Osteoblast (primary cell): ENCODE measurements around the gene TRAF5. TPM values are rescaled to one million over a fixed set of nuclear protein-coding genes. Genes with fewer than 3 reads are reported as not detected.

Experiments used
- DNase-seq: peaks from one replicate; pipeline ENCODE4 v3.0.0; 2011; ENCODE audit warnings: low spot score, mixed read lengths; ENCODE audit not compliant: insufficient read length; ENCODE audit errors: missing footprints
- H2AFZ ChIP-seq: 2 replicates; pipeline ENCODE4 v1.6.0; 2011; ENCODE audit warnings: mild to moderate bottlenecking, low read length
- H3K27ac ChIP-seq: 2 replicates; pipeline ENCODE4 v1.5.1; 2011; ENCODE audit warnings: mild to moderate bottlenecking, low read depth, low read length, moderate library complexity
- H3K27me3 ChIP-seq: 2 replicates; pipeline ENCODE4 v1.6.0; 2012; ENCODE audit warnings: mild to moderate bottlenecking, control low read depth, inconsistent platforms, low read length, moderate library complexity; ENCODE audit not compliant: insufficient read depth
- H3K36me3 ChIP-seq: 2 replicates; pipeline ENCODE4 v1.5.1; 2011; ENCODE audit warnings: mild to moderate bottlenecking, low read length, control low read depth, moderate library complexity; ENCODE audit not compliant: insufficient read depth
- H3K4me1 ChIP-seq: 2 replicates; pipeline ENCODE4 v1.5.1; 2011; ENCODE audit warnings: mild to moderate bottlenecking, low read length, control low read depth, moderate library complexity; ENCODE audit not compliant: insufficient read depth
- H3K4me2 ChIP-seq: 2 replicates; pipeline ENCODE4 v1.6.0; 2011; ENCODE audit warnings: mild to moderate bottlenecking, low read length; ENCODE audit not compliant: insufficient read depth
- H3K4me3 ChIP-seq: fragments of 200-600 bp; sonication (generic); 3 replicates; pipeline ENCODE4 v1.5.1; 2012; ENCODE audit warnings: mild to moderate bottlenecking, low read length, inconsistent platforms; ENCODE audit not compliant: insufficient read depth
- H3K79me2 ChIP-seq: 2 replicates; pipeline ENCODE4 v1.6.0; 2012; ENCODE audit warnings: mild to moderate bottlenecking, low read length, control low read depth, inconsistent platforms; ENCODE audit not compliant: insufficient read depth
- H3K9me3 ChIP-seq: 2 replicates; pipeline ENCODE4 v1.5.1; 2011; ENCODE audit warnings: low read depth, low read length, control low read depth
- H4K20me1 ChIP-seq: 2 replicates; pipeline ENCODE4 v1.6.0; 2012; ENCODE audit warnings: mild to moderate bottlenecking, low read length, control low read depth; ENCODE audit not compliant: insufficient read depth
- total RNA-seq: library from RNA; depleted of rRNA; stranded (reverse); fragments of >200 nt; gene quantifications from 2 replicates; pipeline ENCODE4 v1.2.3, GENCODE V29; 2012
- TF ChIP-seq, protein P1 (sequence below): IDR thresholded peaks from 2 replicates; pipeline ENCODE4 v1.5.1; 2011; ENCODE audit warnings: mild to moderate bottlenecking, low read depth, low read length, moderate library complexity; ENCODE audit errors: extremely low read depth

Gene TRAF5
- total RNA-seq, 1 donor = 15.9 TPM

DNA sequence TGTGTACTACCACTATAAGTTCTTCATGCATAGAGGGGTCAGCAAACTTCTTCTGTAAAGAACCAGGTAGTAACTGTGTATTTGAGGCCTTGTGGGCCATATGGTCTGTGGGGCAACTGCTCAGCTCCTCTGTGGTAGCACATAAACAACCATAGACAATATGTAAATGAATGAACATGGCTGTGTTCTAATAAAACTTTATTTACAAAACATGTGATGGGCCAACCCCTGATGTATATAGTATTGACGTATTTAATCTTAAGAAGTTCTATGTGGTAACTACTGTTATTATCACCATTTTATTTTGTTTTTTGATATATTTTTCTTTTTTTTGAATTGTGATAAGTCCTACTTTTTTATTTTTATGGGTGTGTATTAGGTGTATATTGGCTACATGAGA, 15.4 kb downstream of the TRAF5 start:
- Histone ChIP-seq H2AFZ (no peak overlapping the region), H3K79me2 (peaks cover 37% of the 10 kb centered on the region), H3K4me2 (no peak overlapping the region), H3K4me3 (no peak overlapping the region), H3K27me3 (no peaks in the 10 kb centered on the region), H3K9me3 (no peaks in the 10 kb centered on the region), H4K20me1 (peaks cover 18% of the 10 kb centered on the region), H3K36me3 (no peaks in the 10 kb centered on the region), H3K4me1 (no peaks in the 10 kb centered on the region), H3K27ac (no peak overlapping the region)
- TF ChIP-seq, protein P1, sequence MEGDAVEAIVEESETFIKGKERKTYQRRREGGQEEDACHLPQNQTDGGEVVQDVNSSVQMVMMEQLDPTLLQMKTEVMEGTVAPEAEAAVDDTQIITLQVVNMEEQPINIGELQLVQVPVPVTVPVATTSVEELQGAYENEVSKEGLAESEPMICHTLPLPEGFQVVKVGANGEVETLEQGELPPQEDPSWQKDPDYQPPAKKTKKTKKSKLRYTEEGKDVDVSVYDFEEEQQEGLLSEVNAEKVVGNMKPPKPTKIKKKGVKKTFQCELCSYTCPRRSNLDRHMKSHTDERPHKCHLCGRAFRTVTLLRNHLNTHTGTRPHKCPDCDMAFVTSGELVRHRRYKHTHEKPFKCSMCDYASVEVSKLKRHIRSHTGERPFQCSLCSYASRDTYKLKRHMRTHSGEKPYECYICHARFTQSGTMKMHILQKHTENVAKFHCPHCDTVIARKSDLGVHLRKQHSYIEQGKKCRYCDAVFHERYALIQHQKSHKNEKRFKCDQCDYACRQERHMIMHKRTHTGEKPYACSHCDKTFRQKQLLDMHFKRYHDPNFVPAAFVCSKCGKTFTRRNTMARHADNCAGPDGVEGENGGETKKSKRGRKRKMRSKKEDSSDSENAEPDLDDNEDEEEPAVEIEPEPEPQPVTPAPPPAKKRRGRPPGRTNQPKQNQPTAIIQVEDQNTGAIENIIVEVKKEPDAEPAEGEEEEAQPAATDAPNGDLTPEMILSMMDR = no peak
- DNase-seq = no peak

DNA sequence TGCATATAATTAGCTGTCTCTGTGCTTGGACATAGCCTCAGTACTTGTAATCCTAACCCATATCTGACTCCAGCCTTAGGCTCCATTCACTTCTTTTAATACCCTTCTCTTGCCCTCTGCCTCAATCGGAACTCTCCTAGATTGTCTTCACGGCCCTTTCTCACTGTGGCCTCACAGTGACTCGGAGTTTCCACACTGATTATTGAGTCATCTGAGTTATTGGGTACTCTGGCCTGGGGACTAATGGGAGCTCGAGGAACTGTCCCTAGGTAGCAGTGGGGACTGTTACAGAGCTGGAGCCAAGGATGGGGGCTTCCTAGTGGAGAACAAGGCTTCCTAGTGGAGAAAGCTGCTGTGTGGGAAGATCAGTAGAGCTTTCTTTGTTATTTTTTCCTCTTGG, 17.0 kb downstream of the TRAF5 start:
- Histone ChIP-seq H3K9me3 (no peaks in the 10 kb centered on the region), H3K36me3 (no peaks in the 10 kb centered on the region), H4K20me1 (peaks cover 15% of the 10 kb centered on the region), H3K27ac (no peak overlapping the region), H3K4me3 (no peak overlapping the region), H3K4me2 (no peak overlapping the region), H2AFZ (no peak overlapping the region), H3K27me3 (no peaks in the 10 kb centered on the region), H3K79me2 (peaks cover 23% of the 10 kb centered on the region), H3K4me1 (no peaks in the 10 kb centered on the region)
- TF ChIP-seq, protein P1 = no peak
- DNase-seq = no peak

GRCh38 chr1:211344152-211344618, 17.6 kb downstream of the TRAF5 start:
- Histone ChIP-seq H3K27ac (no peak overlapping the region), H3K9me3 (no peaks in the 10 kb centered on the region), H3K79me2 (peaks cover 26% of the 10 kb centered on the region), H3K36me3 (no peaks in the 10 kb centered on the region), H3K4me2 (no peak overlapping the region), H3K4me3 (no peak overlapping the region), H4K20me1 (peaks cover 15% of the 10 kb centered on the region), H3K4me1 (no peaks in the 10 kb centered on the region), H2AFZ (no peak overlapping the region), H3K27me3 (no peaks in the 10 kb centered on the region)
- TF ChIP-seq, protein P1 = no peak
- no peak for DNase-seq

GRCh38 chr1:211345719-211346118, 19.1 kb downstream of the TRAF5 start:
- H3K4me1 ChIP-seq = no peaks in the 10 kb centered on the region
- no peaks in the 10 kb centered on the region for H3K9me3 ChIP-seq
- no peak overlapping the region for H3K4me2 ChIP-seq
- no peaks in the 10 kb centered on the region for H3K27me3 ChIP-seq
- no peaks in the 10 kb centered on the region for H3K36me3 ChIP-seq
- TF ChIP-seq, protein P1 = no peak
- H4K20me1 ChIP-seq = peaks cover 11% of the 10 kb centered on the region
- peaks cover 22% of the 10 kb centered on the region for H3K79me2 ChIP-seq
- H2AFZ ChIP-seq = no peak overlapping the region
- no peak for DNase-seq
- no peak overlapping the region for H3K4me3 ChIP-seq
- no peak overlapping the region for H3K27ac ChIP-seq
